SH-SY5Y (cell line): ENCODE data around the gene MAN1A2.

Experiments used
- GATA2 ChIP-seq: IDR thresholded peaks from 2 replicates; pipeline ENCODE4 v1.6.1; 2011; ENCODE audit warnings: mild to moderate bottlenecking, low read depth, low read length
- GATA3 ChIP-seq: IDR thresholded peaks from 2 replicates; pipeline ENCODE4 v1.6.1; 2011; ENCODE audit warnings: low read depth, mild to moderate bottlenecking, low read length, moderate library complexity

MAN1A2 gene

GRCh38 chr1:117346206-117346928, 20.9 kb upstream of the MAN1A2 start:
- TF ChIP-seq GATA3 = no peak
- TF ChIP-seq GATA2 = no peak

GRCh38 chr1:117347907-117348306, 19.3 kb upstream of the MAN1A2 start:
- TF ChIP-seq GATA2 = no peak
- TF ChIP-seq GATA3 = no peak

GRCh38 chr1:117359561-117360289, 7.5 kb upstream of the MAN1A2 start:
- TF ChIP-seq GATA3 (no peak), GATA2 (peak; percentile 58)

GRCh38 chr1:117362986-117363385, 4.3 kb upstream of the MAN1A2 start:
- no peak for TF ChIP-seq GATA3

GRCh38 chr1:117363571-117364048, 3.6 kb upstream of the MAN1A2 start:
- TF ChIP-seq GATA2 (no peak), GATA3 (no peak)

GRCh38 chr1:117364240-117364639, 3.0 kb upstream of the MAN1A2 start:
- TF ChIP-seq GATA3 (no peak), GATA2 (no peak)

DNA sequence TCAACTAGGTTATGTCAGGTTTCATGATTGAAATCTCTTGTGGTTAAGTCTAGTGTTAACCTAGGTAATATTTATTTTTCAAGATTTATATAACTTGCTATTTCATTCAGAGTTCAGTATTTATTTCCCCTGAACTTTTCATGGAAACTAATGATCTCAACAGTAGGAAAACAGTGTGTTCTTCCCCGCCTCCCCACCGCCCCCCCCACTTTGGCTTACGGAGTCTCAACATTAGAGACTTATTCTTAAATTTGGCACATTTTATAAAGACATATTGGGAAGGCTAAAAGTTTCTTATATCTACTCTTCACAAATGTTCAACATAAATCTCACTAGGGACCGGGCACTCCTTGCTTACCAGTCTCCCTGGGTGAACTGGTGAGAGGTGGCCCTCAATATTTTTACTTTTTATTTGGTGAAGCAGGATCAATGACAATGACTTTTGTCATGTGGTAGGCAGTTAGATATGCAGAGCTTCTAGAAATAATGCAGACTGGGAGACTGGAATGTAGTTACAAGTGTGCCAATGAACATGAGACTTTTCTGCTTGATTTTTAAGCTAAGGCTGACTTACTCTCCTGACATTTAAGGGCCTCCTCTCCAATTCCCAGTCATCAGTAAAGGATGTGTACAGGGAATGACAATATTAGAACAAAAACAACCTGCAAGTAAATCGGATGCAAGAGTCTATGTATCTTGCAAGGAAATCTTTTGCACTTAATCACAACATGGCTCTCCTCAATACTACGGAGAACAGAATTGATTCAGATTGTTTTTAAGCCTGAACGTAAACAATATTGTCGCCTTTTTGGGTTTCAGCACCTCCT, 1.7 kb upstream of the MAN1A2 start:
- TF ChIP-seq GATA3 = no peak
- no peak for TF ChIP-seq GATA2

DNA sequence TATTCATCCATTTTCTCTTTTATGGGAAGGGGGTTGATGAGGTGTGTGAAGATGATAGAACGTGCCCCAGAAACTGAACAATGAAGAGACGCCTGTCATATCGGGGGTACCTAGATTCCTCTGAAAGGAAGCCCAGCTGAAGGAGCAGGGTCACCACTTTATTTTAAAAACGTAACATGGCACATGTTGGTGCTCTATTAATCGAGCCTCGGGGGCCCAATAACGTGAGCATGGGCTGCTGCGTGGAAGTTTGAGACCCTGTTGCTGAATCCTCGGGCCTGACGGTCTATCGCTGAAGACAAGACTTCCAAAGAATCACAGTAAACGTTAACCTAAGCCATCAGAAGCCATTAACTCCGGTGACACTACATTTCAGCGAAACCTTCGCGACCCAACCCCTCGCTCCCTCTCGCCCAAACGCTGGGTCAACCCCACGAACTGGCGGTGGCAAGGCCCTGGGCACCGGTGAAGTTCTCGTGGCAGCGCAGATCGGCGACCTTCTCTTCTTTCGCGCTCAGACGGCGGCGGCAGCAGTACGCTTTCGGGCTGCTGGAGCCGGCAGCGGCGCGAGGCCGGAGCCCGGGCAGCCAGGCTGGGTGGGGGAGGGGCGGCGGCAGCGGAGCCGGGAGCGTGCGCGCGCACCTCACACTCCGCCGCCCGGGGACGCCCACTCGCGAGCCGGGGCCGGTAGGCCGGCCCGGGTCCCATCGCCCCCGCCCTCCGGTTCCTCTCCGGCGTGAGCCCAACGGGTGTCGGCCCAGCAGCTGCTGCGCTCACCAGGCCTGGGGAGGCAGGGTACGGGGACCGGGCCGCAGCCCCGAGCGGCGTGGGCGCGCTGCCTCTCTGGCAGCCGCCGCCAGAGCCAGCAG, 838 bp upstream of the MAN1A2 start:
- TF ChIP-seq GATA2 = no peak
- no peak for TF ChIP-seq GATA3

DNA sequence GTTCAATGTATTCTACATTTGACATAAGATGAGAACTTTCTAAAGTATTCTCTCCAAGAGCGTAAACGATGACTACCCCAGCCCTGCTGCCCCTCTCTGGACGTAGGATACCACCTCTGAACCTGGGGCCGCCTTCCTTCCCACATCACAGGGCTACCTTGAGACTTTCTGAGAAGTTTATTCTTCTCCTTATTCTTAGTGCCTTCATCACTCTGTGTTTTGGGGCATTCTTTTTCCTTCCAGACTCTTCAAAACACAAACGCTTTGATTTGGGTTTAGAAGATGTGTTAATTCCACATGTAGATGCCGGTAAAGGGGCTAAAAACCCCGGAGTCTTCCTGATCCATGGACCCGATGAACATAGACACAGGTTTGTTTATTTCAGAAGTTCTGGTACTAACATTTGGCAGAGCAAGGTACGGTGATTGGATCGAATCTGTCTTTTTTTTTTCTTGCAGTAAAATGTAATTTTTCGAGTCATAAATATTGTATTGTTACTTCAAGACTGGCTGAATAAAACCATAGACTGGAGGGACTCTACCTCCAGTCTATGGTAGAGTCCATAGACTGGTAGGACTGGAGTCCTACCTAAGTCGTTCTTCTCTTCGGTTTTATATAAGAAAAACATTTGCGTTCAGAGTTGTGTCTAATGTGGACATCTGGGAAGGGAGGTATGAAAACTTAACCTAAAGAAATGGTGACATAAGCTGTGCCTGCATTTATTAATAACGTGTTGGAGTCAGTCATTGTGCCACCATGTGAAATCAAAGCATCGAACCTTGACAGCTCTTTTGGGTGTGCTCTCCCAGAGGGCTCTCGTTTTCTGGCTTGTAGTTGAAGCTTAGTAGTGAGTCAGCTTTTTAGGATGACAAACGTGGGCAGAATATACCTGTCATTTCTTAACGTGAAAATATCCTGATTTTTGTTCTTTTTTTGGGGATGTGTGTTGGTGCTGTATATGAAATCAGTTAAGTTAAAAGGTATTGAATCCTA, 1.2 kb downstream of the MAN1A2 start:
- TF ChIP-seq GATA2 = no peak
- no peak for TF ChIP-seq GATA3

DNA sequence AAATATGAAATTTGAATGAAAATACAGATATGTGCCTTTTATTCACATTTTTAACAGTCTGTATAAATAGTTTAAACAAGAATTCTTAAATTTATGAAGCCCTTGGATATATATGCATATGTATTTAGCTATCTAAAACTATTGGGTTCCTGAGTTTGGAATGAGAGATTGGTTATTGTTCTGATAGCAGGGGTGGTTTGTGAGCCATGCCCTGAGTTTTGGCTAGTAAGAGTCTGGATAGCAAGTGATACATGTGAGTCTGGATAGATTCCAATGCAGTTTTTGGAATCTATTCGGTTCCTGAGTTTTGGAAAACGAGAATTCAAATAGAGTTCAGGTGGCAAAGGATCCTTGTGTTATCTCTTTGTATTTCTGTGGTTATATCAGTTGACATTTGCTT, 2.8 kb downstream of the MAN1A2 start:
- TF ChIP-seq GATA2 = no peak
- TF ChIP-seq GATA3 = no peak

GRCh38 chr1:117370509-117370908, 3.3 kb downstream of the MAN1A2 start:
- TF ChIP-seq GATA2 (no peak), GATA3 (no peak)

DNA sequence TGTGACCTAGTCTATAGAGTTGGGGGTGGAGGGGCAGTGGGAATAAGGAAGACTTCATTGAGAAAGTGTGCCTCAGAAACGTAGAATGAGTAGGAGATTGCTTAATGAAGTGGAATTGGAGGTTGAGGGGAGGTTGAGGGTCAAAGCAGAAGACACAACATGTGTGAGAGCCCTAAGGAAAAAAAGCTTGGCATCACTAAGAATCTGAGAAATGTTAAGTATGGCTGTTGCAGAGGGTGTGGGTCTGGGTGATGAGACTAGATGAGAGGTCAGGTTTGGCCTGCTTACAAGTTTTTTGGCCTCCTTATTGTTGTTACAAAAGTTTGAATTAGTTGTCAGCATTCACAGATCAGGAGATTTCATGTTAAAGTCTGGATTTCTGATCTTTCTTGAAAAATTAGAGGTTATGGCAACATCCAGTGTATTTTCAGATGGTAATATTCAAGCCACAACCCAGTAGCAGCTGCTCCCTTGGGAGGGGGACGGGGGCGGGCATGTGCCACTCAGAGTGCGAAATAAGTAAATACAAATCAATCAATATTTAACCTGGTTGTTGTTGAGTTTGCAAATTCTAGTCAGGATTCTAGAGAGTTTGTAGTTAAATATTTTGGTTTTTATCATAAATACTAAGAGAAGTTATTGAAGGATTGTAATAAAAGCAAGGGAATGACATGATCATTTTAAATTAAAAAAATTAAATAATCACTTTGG, 4.3 kb downstream of the MAN1A2 start:
- no peak for TF ChIP-seq GATA3
- TF ChIP-seq GATA2 = no peak
